NCI-H1436 (cell line): ENCODE data around the gene KBTBD4.
"Not testable (repeated sequence)": the region's sequence is repeated elsewhere in the genome, so short reads cannot be mapped to it uniquely, and the experiment has no call there.

Experiments used
- DNase-seq: peaks from one replicate; lab custom pipeline; 2025; lab: John Stamatoyannopoulos, UW

KBTBD4 gene

GRCh38 chr11:47589977-47590861, 11.4 kb upstream of the KBTBD4 start:
- DNase-seq = no peak

GRCh38 chr11:47589584-47589976, 10.8 kb upstream of the KBTBD4 start:
- DNase-seq = no peak

GRCh38 chr11:47589118-47589517, 10.3 kb upstream of the KBTBD4 start:
- no peak for DNase-seq

GRCh38 chr11:47587723-47588326, 9.1 kb upstream of the KBTBD4 start:
- DNase-seq = no peak

GRCh38 chr11:47587039-47587716, 8.4 kb upstream of the KBTBD4 start:
- no peak for DNase-seq

DNA sequence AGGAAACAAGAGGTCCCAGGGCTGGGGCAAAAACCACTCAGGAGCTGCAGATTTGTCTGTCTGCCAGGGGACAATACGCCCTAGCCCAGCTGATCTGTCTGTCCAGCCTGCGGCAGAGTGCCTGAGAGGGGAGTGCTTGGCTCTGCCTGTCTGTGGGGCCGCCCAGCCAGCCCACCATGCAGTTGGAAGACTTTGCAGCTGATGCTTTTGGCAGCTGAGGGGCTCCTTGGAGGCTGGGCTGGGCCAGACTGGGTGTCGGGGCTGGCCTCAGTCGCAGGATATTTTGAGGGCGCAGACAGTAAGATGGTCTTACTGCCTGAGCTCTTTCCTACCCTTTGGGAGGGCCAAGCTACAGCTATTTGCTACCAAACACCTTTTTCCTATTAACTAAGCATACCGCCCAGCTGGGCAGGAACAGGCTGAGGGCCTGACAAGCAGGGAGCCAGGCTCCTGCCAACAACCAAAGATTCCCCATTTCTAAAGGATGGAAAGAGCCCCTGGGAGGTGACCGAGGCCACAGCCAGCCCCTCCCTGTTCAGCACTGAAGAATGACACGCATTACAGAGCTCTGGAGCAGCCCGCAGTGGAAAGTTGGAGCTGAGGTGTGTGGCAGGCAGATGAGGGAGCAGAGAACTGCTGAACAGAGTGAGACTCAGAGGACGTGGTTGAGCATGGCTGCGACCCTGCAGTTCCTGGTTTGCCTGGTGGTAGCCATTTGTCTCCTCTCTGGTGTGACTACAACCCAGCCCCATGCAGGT, 7.5 kb upstream of the KBTBD4 start, which contains the start of gene FAM180B:
Gene FAM180B (plus strand): TSS at position 581 of the 758 bp plus-strand sequence. CDS start 91 bp downstream, at position 672.
- DNase-seq = no peak

GRCh38 chr11:47583844-47584243, 5.1 kb upstream of the KBTBD4 start:
- no peak for DNase-seq

DNA sequence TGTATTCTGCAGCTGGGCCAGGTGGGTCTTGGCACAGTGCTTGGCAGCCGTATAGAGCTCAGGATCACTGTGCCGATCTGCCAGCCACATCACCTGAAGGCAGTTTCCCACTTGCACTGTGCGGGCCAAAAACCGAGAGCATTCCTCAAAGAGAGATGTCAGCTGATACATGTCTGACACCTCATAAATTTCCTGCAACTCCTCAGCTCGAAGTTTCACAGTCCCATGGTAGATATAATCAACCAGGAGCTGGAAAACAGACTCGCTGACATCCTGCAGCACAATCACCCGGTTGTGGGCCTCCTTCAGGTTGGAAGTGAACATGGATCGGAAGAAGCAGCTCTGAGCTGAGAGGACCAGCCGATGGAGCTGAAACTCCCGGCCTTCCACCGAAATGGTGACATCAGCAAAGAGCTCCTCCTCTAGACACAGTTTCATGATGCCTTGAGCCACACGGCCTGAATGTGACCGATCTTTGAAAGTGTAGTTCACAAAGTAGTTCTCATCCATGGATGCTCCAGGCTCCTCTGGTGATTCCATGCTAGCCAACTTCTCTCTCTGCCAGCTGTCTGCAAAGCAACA, 1.2 kb downstream of the KBTBD4 start:
- no peak for DNase-seq

DNA sequence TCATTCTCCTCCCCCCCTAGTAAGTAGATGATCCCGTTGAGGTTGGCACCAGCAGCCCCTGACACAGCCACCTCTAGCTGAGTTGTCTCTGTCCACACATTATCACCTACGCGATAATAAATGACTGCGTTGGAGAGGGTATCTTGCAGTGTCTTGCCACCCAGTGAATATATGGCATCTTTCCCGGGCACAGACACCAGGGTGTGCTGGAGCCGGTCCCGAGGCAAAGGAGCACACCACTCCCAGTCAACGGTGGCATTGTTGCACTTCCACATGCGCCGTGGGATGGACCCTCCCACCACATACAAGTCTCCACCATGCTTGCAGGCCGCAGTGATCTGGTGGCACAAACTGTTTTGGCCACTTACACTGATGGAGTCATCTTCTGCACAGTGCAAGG, 5.4 kb downstream of the KBTBD4 start:
- DNase-seq = no peak

GRCh38 chr11:47572715-47573255, 6.0 kb downstream of the KBTBD4 start:
- DNase-seq = no peak

- DNase-seq = no peak
These were observed 6.9 kb downstream of the KBTBD4 start for GRCh38 chr11:47571895-47572294.

DNA sequence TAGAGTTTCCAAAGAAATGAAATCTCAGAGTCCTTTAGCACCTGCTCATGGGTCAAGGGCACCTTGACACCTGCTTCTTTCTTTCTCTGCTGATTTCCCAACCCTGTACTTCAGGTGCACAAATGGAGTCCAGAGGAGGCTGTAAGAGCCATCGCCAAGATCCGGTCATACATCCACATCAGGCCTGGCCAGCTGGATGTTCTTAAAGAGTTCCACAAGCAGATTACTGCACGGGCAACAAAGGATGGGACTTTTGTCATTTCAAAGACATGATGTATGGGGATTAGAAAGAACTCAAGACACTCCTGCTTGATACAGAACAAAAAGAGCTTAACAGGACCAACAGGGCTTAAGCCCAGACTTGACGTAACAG, 7.4 kb downstream of the KBTBD4 start:
- no peak for DNase-seq

GRCh38 chr11:47570651-47571356, 8.0 kb downstream of the KBTBD4 start:
- DNase-seq = no peak

- DNase-seq = no peak
These were observed 9.1 kb downstream of the KBTBD4 start for GRCh38 chr11:47569646-47570045.

GRCh38 chr11:47566149-47566698, 12.5 kb downstream of the KBTBD4 start:
- DNase-seq = no peak

- peak; percentile 66 for DNase-seq
These were observed 13.2 kb downstream of the KBTBD4 start, which contains the start of gene PTPMT1 for GRCh38 chr11:47565340-47566148. PTPMT1 (plus strand) TSS chr11:47565599; CDS start chr11:47565623, 24 bp downstream.

DNA sequence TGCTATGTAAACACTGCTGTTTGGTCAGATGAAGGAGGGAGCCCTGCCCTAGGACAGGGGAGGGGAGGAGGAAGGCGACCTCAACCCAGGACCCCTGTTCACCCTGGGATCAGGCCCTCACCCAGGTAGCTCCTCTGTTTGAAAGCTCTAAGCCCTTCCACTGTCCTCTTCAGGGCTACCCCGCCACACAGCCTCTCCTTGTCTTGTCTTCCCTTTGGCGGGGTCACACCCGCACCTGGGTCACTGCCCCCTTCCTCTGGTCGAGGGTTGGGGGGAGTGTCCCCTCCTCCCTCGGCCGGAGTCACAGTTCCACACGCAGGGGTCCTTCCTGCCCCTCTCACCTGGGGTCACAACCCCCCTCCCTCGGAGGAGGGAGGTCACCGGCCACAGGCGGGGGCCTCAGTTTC, 13.8 kb downstream of the KBTBD4 start:
- no peak for DNase-seq

DNA sequence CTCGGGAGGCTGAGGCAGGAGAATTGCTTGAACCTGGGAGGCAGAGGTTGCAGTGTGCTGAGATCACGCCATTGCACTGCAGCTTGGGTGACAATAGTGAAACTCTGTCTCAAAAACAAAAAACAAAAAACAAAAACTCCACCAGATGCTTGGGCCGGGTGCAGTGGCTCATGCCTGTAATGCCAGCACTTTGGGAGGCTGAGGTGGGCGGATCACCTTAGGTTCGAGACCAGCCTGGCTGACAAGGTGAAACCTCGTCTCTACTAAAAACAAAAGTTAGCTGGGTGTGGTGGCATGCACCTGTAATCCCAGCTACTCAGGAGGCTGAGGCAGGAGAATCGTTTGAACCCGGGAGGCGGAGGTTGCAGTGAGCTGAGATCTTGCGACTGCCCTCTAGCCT, 14.4 kb downstream of the KBTBD4 start:
- not testable (repeated sequence) for DNase-seq

GRCh38 chr11:47562393-47562792, 16.4 kb downstream of the KBTBD4 start:
- not testable (repeated sequence) for DNase-seq
